ENCODE data around the gene IYD. TPM values are rescaled to one million over a fixed set of nuclear protein-coding genes. Genes with fewer than 3 reads are reported as not detected.
A peak's percentile ranks its signal among the peaks of the same experiment; 100 is the strongest.

IYD gene
- total and polyA plus RNA-seq, 8 donors = 0.09 to 0.75 (median 0.16) TPM; not detected in 1

GRCh38 chr6:150336299-150336698 lies 32.5 kb upstream of the IYD start:
- no peaks in the 10 kb centered on the region for H3K36me3 ChIP-seq
- intact Hi-C loops (cut with DNase I) = no loop called here
- DNase-seq (no peak), FAIRE-seq (no peak), ATAC-seq (peak in 3 of 4 donors; percentile 22 to 65 (median 63))
- H3K4me1 ChIP-seq = no peaks in the 10 kb centered on the region
- TF ChIP-seq CTCF (IDR thresholded peaks at IDR 0.05) = no peak
- no peak overlapping the region for H3K4me3 ChIP-seq
- no peaks in the 10 kb centered on the region for H3K9me3 ChIP-seq
- no peak overlapping the region for H3K27ac ChIP-seq
- WGBS, 2 donors = 28% methylated on average over 4 of the region's 4 CpGs
- H3K27me3 ChIP-seq = no peaks in the 10 kb centered on the region

DNA sequence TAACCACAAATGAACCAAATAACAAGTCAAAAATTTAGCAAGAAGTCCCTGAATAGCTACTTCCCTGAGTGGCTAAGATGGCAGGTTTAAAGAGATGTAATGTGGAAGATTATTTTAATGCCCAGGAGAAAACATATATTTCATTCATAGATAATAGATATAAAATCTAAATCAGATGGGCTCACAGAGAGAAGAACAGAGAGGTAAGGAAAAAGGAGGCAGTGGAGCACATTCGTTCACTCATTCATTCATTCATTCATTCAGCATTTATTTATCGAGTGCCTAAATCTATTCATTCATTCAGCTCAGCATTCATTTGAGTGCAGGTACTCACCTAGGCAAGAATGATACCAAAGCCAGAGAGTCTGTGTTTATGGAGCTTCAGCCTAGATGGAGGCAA lies 32.1 kb upstream of the IYD start:
- WGBS, 2 donors = 51 to 53% methylated on average over 2 of the region's 2 CpGs
- Histone ChIP-seq H3K9me3 (no peaks in the 10 kb centered on the region), H3K27ac (no peak overlapping the region), H3K4me3 (no peak overlapping the region), H3K36me3 (no peaks in the 10 kb centered on the region), H3K4me1 (no peaks in the 10 kb centered on the region), H3K27me3 (no peaks in the 10 kb centered on the region)
- TF ChIP-seq CTCF (IDR thresholded peaks at IDR 0.05) = no peak
- intact Hi-C loops (cut with DNase I) = no loop called here
- ATAC-seq (no peak), FAIRE-seq (no peak), DNase-seq (no peak)

GRCh38 chr6:150342126-150342525 lies 26.7 kb upstream of the IYD start:
- ATAC-seq (no peak), FAIRE-seq (no peak), DNase-seq (no peak)
- no peak for TF ChIP-seq CTCF (IDR thresholded peaks at IDR 0.05)
- no peak overlapping the region for H3K4me3 ChIP-seq
- no peaks in the 10 kb centered on the region for H3K27me3 ChIP-seq
- no peaks in the 10 kb centered on the region for H3K36me3 ChIP-seq
- H3K27ac ChIP-seq = no peak overlapping the region
- 71 to 81% methylated on average over 2 of the region's 2 CpGs for WGBS, 2 donors
- intact Hi-C loops (cut with DNase I) = no loop called here
- no peaks in the 10 kb centered on the region for H3K4me1 ChIP-seq
- H3K9me3 ChIP-seq = no peaks in the 10 kb centered on the region

DNA sequence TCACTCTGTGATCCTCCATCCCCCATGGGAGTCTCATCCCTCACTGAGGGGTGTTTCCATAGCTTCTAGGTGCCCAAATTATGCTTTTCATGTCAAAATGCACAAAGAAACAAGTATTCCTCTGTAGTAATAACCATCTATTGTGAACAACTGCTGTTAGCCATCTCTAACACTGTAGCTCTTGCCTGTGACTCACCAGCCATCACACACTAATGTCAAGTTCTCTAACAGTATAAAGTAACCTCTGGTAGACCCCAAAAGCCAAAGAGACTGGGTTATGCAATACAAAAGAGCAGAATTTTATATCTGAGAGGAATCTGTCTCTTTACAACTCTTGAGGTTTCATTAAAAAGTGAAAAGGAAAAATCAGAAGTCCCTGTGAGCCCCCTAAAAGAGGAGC lies 25.4 kb upstream of the IYD start:
- H3K36me3 ChIP-seq = no peaks in the 10 kb centered on the region
- no peak for FAIRE-seq
- no peaks in the 10 kb centered on the region for H3K9me3 ChIP-seq
- no peak for TF ChIP-seq CTCF (IDR thresholded peaks at IDR 0.05)
- intact Hi-C loops (cut with DNase I) = no loop called here
- no peak for ATAC-seq
- H3K27ac ChIP-seq = no peak overlapping the region
- DNase-seq = no peak
- no peaks in the 10 kb centered on the region for H3K4me1 ChIP-seq
- no peak overlapping the region for H3K4me3 ChIP-seq
- H3K27me3 ChIP-seq = no peaks in the 10 kb centered on the region

GRCh38 chr6:150345781-150346180 lies 23.0 kb upstream of the IYD start:
- Histone ChIP-seq H3K4me1 (no peaks in the 10 kb centered on the region), H3K27ac (no peak overlapping the region), H3K4me3 (no peak overlapping the region), H3K9me3 (no peaks in the 10 kb centered on the region), H3K36me3 (no peaks in the 10 kb centered on the region), H3K27me3 (no peaks in the 10 kb centered on the region)
- 46 to 73% methylated on average over 3 of the region's 3 CpGs for WGBS, 2 donors
- ATAC-seq (no peak), DNase-seq (no peak), FAIRE-seq (no peak)
- intact Hi-C loops (cut with DNase I) = no loop called here
- no peak for TF ChIP-seq CTCF (IDR thresholded peaks at IDR 0.05)
